NCI-H460 (cell line): ENCODE results near the gene SLC22A23. TPM values are rescaled to one million over a fixed set of nuclear protein-coding genes. Genes with fewer than 3 reads are reported as not detected.

ENCODE experiments used
- DNase-seq: peaks from one replicate; pipeline ENCODE4 v3.0.0-alpha.2; 2016; ENCODE audit warnings: low read depth; ENCODE audit errors: extremely low read depth
- total RNA-seq: library from RNA; depleted of rRNA; stranded (reverse); fragments of >200 nt; shearing (Covaris generic); gene quantifications from 2 replicates; pipeline ENCODE4 v1.2.3, GENCODE V29; 2014

Gene SLC22A23
- total RNA-seq, 1 experiment from 2014 or later: 4.9 TPM

GRCh38 chr6:3340894-3341293 is 116.0 kb downstream of the SLC22A23 start:
- DNase-seq: no peak

GRCh38 chr6:3340358-3340802 is 116.5 kb downstream of the SLC22A23 start:
- no peak for DNase-seq

- DNase-seq: no peak
Observed at GRCh38 chr6:3339811-3340210, 117.0 kb downstream of the SLC22A23 start.

GRCh38 chr6:3337521-3338350 is 119.1 kb downstream of the SLC22A23 start:
- DNase-seq: no peak

- DNase-seq: no peak
Observed at GRCh38 chr6:3336859-3337515, 119.9 kb downstream of the SLC22A23 start.

GRCh38 chr6:3336066-3336786 is 120.6 kb downstream of the SLC22A23 start:
- no peak for DNase-seq

- no peak for DNase-seq
Observed at GRCh38 chr6:3335169-3335568, 121.7 kb downstream of the SLC22A23 start.

- DNase-seq: no peak
Observed at GRCh38 chr6:3334555-3334954, 122.3 kb downstream of the SLC22A23 start.

GRCh38 chr6:3333263-3333662 is 123.6 kb downstream of the SLC22A23 start:
- DNase-seq: no peak

GRCh38 chr6:3331971-3332370 is 124.9 kb downstream of the SLC22A23 start:
- DNase-seq: no peak

- DNase-seq: no peak
Observed at GRCh38 chr6:3331494-3331893, 125.4 kb downstream of the SLC22A23 start.

GRCh38 chr6:3330199-3330598 is 126.7 kb downstream of the SLC22A23 start:
- DNase-seq: no peak

GRCh38 chr6:3329393-3330051 is 127.3 kb downstream of the SLC22A23 start:
- no peak for DNase-seq

GRCh38 chr6:3328796-3329195 is 128.1 kb downstream of the SLC22A23 start:
- no peak for DNase-seq

- no peak for DNase-seq
Observed at GRCh38 chr6:3328145-3328544, 128.7 kb downstream of the SLC22A23 start.

GRCh38 chr6:3327403-3327802 is 129.4 kb downstream of the SLC22A23 start:
- DNase-seq: no peak

- DNase-seq: no peak
Observed at GRCh38 chr6:3326981-3327380, 129.9 kb downstream of the SLC22A23 start.

- DNase-seq: no peak
Observed at GRCh38 chr6:3326184-3326971, 130.5 kb downstream of the SLC22A23 start.

GRCh38 chr6:3325210-3325609 is 131.6 kb downstream of the SLC22A23 start:
- DNase-seq: no peak
